ENCODE measurements around the gene CARS2. TPM values are rescaled to one million over a fixed set of nuclear protein-coding genes. Genes with fewer than 3 reads are reported as not detected.

The CARS2 gene
- total RNA-seq, 1 donor from 2014 or later: 81.5 TPM

- Mint-ChIP-seq H3K9me3 (no peaks in the 10 kb centered on the region), H3K4me1 (peaks cover 40% of the 10 kb centered on the region), H3K4me3 (peak within 1 kb of the TSS; percentile 100), H3K36me3 (ENCODE audit: low read depth) (peaks cover 6% of the 10 kb centered on the region), H3K27ac (ENCODE audit: unreplicated experiment) (peak within 1 kb of the TSS; percentile 100), H3K27me3 (ENCODE audit: low read depth) (peaks cover 10% of the 10 kb centered on the region)
- no peak for DNase-seq (ENCODE audit: low read depth, low spot score)
- TF ChIP-seq, protein P1, sequence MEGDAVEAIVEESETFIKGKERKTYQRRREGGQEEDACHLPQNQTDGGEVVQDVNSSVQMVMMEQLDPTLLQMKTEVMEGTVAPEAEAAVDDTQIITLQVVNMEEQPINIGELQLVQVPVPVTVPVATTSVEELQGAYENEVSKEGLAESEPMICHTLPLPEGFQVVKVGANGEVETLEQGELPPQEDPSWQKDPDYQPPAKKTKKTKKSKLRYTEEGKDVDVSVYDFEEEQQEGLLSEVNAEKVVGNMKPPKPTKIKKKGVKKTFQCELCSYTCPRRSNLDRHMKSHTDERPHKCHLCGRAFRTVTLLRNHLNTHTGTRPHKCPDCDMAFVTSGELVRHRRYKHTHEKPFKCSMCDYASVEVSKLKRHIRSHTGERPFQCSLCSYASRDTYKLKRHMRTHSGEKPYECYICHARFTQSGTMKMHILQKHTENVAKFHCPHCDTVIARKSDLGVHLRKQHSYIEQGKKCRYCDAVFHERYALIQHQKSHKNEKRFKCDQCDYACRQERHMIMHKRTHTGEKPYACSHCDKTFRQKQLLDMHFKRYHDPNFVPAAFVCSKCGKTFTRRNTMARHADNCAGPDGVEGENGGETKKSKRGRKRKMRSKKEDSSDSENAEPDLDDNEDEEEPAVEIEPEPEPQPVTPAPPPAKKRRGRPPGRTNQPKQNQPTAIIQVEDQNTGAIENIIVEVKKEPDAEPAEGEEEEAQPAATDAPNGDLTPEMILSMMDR (conservative IDR thresholded peaks at IDR 0.05): no peak
These were observed 7.7 kb upstream of the CARS2 start, which contains the start of gene ING1 for GRCh38 chr13:110713642-110713952. Gene ING1 (plus strand): TSS chr13:110713700. CDS start chr13:110714150, 450 bp downstream.

DNA sequence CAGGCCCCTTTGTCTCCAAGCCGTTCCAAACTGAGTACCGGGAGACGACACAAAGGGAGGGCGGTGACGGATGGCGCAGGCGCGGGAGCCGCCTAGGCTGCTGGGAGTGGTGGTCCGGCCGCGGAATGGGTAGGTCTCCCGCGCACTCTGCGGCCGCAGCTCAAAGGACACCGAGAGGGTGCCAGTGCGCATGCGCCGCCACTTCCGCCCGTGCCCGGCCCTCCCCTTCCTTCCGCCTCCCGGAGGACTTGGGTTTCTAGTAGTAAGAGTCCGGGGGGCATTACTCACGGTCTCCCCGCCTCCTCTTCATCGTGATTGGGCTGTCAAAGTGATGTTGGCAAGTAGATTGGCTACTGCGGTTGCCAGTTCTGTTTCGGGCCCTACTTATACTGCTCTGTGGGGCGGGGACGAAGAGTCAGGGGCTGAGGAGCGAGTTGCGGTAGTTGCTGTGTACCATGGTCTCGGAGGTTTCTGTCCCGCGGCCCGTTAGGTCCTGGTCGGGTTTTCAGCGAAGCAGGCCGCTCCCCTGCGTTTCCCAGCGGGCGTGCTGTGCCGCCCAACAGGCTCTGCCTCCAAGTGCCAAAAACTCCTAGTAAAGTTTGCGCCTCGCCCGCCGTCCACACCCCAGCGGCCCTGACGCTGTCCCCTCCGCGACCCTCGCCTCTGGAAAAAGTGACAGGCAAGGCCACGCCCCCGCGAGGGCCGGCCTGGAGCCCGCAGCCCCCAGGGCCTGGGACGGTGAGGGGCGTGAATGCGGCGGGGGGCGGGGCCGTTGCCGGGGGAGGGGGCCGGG is 7.1 kb upstream of the CARS2 start:
- TF ChIP-seq, protein P1 (conservative IDR thresholded peaks at IDR 0.05): no peak
- DNase-seq (ENCODE audit: low read depth, low spot score): peak; percentile 98
- Mint-ChIP-seq H3K36me3 (ENCODE audit: low read depth) (peaks cover 6% of the 10 kb centered on the region), H3K27me3 (ENCODE audit: low read depth) (peaks cover 10% of the 10 kb centered on the region), H3K9me3 (no peaks in the 10 kb centered on the region), H3K4me1 (peaks cover 38% of the 10 kb centered on the region), H3K4me3 (peak overlapping the region; percentile 97), H3K27ac (ENCODE audit: unreplicated experiment) (peak overlapping the region; percentile 100)

DNA sequence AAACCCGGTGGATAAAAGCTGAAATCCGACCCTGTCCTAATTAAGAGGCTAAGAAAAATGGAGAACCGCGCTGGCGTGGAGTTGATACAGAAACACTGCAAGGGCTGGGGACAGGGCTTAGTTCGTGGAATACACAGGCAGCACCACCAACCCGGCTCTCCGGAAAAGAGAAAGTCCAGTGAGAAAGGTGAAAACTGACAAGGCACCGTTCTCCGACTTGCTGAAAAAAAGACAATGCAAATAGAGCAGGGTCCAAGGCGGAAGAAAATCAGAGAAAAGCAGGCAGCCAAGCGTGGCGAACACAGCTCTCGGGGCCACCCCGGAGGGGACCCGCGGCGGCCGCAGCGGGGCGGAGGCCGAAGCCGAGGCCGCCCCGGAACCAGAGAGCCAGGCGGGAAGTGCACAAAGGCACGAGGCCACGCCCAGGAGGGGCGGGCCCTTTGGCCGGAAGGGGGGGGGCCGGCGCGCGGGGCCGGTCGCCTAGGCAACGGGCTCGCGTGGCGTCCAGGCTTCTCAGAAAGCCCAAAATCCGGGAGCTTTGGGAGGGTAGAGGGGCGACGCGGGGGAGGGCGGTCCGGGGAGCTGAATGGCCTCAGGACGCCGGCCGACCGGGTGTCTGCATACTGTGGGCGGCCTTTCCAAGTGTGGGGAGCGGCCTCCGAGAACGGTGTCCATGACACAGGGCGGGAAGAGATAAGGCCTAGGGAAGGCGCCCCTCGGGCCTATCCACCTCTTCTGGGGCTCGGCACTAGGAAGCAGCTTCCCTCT is 6.3 kb upstream of the CARS2 start:
- H3K27ac Mint-ChIP-seq (ENCODE audit: unreplicated experiment): peak overlapping the region; percentile 100
- TF ChIP-seq, protein P1 (conservative IDR thresholded peaks at IDR 0.05): no peak

DNA sequence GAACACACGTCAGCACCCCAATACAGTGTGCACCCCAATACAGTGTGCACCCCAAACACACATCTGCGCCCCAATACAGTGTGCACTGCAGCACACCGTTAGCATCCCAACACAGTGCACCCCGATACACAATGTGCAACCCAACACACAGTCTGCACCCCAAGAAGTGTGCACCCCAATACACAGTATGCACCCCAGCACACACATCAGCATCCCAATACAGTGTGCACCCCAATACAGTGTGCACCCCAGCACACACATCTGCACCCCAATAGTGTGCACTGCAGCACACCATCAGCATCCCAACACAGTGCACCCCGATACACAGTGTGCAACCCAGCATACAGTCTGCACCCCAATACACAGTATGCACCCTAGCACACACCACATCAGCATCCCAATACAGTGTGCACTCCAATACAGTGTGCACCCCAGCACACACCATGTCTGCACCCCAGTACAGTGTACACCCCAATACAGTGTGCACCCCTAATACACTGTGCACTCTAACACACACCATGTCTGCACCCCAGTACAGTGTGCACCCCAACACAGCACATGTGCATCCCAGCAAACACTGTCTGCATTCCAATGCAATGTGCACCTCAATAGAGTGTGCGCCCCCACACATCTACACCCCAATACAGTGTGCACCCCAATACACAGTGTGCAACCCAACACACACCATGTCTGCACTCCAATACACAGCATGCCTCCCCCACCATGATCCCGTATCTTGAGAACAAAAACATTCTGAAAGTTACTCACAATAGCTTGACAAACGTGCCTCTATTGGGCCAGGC is 855 bp upstream of the CARS2 start:
- peak overlapping the region; percentile 80 for H3K4me3 Mint-ChIP-seq
- H3K4me1 Mint-ChIP-seq: peaks cover 55% of the 10 kb centered on the region
- no peaks in the 10 kb centered on the region for H3K27me3 Mint-ChIP-seq (ENCODE audit: low read depth)
- peaks cover 3% of the 10 kb centered on the region for H3K36me3 Mint-ChIP-seq (ENCODE audit: low read depth)
- no peak for DNase-seq (ENCODE audit: low read depth, low spot score)
- TF ChIP-seq, protein P1 (conservative IDR thresholded peaks at IDR 0.05): no peak
- H3K27ac Mint-ChIP-seq (ENCODE audit: unreplicated experiment): peak overlapping the region; percentile 76
- no peaks in the 10 kb centered on the region for H3K9me3 Mint-ChIP-seq

More for the DNA sequence above, 6.3 kb upstream of the CARS2 start:
- peaks cover 10% of the 10 kb centered on the region for H3K27me3 Mint-ChIP-seq (ENCODE audit: low read depth)
- H3K4me1 Mint-ChIP-seq: peaks cover 35% of the 10 kb centered on the region
- no peaks in the 10 kb centered on the region for H3K9me3 Mint-ChIP-seq
- DNase-seq (ENCODE audit: low read depth, low spot score): peak; percentile 76
- H3K36me3 Mint-ChIP-seq (ENCODE audit: low read depth): peaks cover 6% of the 10 kb centered on the region
- peak overlapping the region; percentile 97 for H3K4me3 Mint-ChIP-seq

DNA sequence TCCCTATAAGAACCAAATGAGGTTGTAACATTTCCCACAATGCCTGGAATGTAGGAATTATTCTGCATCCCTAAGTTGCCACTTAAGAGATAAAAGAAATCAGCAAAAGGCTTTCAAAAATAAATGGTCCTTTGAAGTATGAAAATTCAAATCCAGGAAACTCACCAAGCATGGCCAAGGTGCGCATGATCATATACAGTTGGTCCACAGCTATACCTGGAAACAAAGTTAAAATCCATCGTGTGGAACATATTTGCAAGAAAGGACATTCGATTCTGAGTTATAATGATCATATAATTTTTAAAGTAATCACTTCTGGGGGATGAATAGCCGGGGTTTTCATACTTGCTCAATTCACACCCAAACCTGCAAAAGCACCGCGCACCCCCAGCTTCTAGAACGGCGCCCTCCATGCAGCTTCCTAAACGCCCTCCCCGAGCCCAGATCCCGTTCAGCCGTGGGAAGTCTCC is 525 bp downstream of the CARS2 start:
- Mint-ChIP-seq H3K27me3 (ENCODE audit: low read depth) (no peaks in the 10 kb centered on the region), H3K4me3 (peak overlapping the region; percentile 93), H3K36me3 (ENCODE audit: low read depth) (peaks cover 9% of the 10 kb centered on the region), H3K27ac (ENCODE audit: unreplicated experiment) (peak overlapping the region; percentile 89), H3K4me1 (peaks cover 48% of the 10 kb centered on the region), H3K9me3 (no peaks in the 10 kb centered on the region)
- no peak for DNase-seq (ENCODE audit: low read depth, low spot score)
- TF ChIP-seq, protein P1 (conservative IDR thresholded peaks at IDR 0.05): no peak
